ENCODE results near the gene CSRNP3. TPM values are rescaled to one million over a fixed set of nuclear protein-coding genes. Genes with fewer than 3 reads are reported as not detected.

Gene CSRNP3
- total RNA-seq, 4 donors from 2014 or later = 1.3 to 5.5 (median 2.6) TPM

DNA sequence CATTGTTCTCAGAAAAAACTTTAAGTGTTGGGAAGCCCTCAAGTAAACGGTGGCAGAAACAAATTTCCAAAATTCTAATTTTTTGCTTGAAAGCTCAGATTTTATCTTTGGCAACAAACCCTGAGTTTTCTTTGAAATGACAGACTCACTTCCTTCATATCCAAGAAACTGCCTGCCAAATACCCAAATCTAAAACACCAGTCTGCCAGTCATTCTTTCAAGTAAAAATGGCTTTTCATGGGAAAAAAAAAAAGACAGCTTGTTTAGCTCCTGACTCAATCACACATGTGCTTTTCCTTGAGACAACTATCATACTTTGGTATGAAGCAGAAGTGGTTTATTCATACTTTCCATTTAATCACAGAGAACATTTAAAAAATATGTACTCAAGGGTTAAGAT lies 40.6 kb upstream of the CSRNP3 start:
- no peak for DNase-seq (ENCODE audit: low spot score in 2 of 2)
- H3K9me3 ChIP-seq = no peaks in the 10 kb centered on the region
- no peak overlapping the region for H3K27ac ChIP-seq
- no peak overlapping the region for H3K4me3 ChIP-seq
- no peaks in the 10 kb centered on the region for H3K36me3 ChIP-seq
- TF ChIP-seq, protein P1, sequence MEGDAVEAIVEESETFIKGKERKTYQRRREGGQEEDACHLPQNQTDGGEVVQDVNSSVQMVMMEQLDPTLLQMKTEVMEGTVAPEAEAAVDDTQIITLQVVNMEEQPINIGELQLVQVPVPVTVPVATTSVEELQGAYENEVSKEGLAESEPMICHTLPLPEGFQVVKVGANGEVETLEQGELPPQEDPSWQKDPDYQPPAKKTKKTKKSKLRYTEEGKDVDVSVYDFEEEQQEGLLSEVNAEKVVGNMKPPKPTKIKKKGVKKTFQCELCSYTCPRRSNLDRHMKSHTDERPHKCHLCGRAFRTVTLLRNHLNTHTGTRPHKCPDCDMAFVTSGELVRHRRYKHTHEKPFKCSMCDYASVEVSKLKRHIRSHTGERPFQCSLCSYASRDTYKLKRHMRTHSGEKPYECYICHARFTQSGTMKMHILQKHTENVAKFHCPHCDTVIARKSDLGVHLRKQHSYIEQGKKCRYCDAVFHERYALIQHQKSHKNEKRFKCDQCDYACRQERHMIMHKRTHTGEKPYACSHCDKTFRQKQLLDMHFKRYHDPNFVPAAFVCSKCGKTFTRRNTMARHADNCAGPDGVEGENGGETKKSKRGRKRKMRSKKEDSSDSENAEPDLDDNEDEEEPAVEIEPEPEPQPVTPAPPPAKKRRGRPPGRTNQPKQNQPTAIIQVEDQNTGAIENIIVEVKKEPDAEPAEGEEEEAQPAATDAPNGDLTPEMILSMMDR (IDR thresholded peaks at IDR 0.05) = no peak
- TF ChIP-seq EP300 (IDR thresholded peaks at IDR 0.05) (no peak), POLR2A (IDR thresholded peaks at IDR 0.05) (no peak)
- H3K27me3 ChIP-seq = no peaks in the 10 kb centered on the region
- WGBS, 2 donors = 26 to 44% methylated on average over 1 of the region's 1 CpG
- no peaks in the 10 kb centered on the region for H3K4me1 ChIP-seq

DNA sequence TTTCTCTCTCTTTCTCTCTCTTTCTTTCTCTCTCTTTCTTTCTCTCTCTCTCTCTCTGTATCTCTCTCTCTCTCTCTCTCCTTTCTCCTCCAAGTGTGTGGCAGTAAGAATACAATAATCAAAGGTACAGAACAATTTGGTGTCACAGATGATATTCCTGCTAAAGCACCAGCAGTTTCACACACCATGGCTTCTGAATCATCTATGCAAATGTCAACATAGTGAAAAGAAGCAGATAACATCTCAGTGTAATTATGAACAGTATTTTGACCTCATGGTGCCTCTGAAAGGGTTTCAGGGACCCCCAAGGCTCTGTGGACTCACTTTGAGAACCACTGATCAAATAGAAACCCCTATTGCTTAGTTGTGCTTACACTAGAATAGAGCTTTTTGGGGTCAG lies 38.5 kb upstream of the CSRNP3 start:
- Histone ChIP-seq H3K4me1 (no peaks in the 10 kb centered on the region), H3K36me3 (no peaks in the 10 kb centered on the region), H3K9me3 (no peaks in the 10 kb centered on the region), H3K27me3 (no peaks in the 10 kb centered on the region), H3K27ac (no peak overlapping the region), H3K4me3 (no peak overlapping the region)
- TF ChIP-seq EP300 (IDR thresholded peaks at IDR 0.05) (no peak), POLR2A (IDR thresholded peaks at IDR 0.05) (no peak)
- TF ChIP-seq, protein P1 (IDR thresholded peaks at IDR 0.05) = no peak
- DNase-seq (ENCODE audit: low spot score in 2 of 2) = no peak

DNA sequence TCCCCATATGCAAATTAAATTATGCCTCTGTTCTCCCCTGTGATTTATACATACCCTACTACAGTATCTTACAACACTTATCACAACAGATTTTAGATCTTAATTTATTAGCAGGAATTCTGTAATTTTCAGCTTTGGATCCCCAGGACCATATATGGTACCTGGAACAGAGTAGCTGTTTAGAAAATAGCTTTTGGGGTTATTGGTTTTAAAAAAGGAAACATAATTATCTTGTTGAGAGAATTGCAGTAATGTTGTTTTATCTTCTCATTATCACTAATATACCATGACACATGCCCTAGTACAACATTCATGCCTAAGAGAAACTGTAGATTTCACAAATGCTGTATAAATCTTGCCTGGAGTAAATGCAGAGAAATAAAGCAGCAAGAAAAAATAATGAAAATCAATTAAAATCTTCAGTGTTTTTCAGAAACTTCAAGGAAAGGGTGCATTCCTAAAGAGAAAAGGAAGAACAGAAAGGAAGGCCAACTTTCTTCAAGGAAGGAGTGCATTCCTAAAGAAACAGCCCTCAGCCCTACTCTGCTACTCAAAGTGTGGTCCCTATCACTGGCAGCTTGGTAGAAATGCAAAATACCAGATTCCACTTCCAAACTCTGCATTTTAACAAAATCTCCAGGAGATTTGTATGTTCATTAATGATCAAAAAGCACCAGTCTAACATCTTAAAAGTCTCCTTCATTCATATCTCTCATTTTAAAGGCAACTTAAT lies 37.1 kb upstream of the CSRNP3 start:
- no peak for TF ChIP-seq EP300 (IDR thresholded peaks at IDR 0.05)
- TF ChIP-seq, protein P1 (IDR thresholded peaks at IDR 0.05) = no peak
- no peak for TF ChIP-seq POLR2A (IDR thresholded peaks at IDR 0.05)
- Histone ChIP-seq H3K4me3 (no peak overlapping the region), H3K9me3 (no peaks in the 10 kb centered on the region), H3K27me3 (no peaks in the 10 kb centered on the region), H3K27ac (no peak overlapping the region), H3K4me1 (no peaks in the 10 kb centered on the region), H3K36me3 (no peaks in the 10 kb centered on the region)
- no peak for DNase-seq (ENCODE audit: low spot score in 2 of 2)

DNA sequence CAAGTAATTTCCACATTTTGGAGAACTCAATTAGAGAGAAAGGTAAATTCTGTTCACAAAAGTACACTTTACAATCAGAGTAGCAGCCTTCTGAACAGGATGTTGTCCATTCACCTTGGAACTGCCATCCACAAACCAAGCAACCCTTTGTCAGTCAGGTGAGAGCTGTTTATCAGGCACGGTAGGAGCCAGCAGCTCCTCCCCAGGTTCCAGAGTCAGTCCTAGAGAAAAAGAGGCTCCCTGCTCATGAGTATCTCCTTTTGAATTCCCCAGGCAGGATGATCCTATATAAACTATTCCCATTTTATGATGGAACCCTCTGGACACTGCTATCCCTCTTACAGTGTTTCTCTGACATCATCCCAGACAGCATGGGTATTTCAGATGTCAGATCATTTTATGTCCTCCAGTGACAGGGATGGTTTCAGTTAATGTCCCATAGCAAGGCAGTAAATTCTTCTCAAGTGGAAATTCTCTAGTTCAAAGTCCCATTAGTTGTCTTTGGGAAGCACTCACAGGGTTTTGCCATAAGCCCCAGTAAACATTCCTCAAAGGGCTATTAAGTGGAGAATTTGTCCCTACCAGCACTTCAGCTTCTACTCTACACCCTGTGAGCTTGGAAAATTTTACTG lies 34.5 kb upstream of the CSRNP3 start:
- no peaks in the 10 kb centered on the region for H3K9me3 ChIP-seq
- H3K27ac ChIP-seq = no peak overlapping the region
- TF ChIP-seq POLR2A (IDR thresholded peaks at IDR 0.05) (no peak), EP300 (IDR thresholded peaks at IDR 0.05) (no peak)
- TF ChIP-seq, protein P1 (IDR thresholded peaks at IDR 0.05) = no peak
- H3K27me3 ChIP-seq = no peaks in the 10 kb centered on the region
- H3K4me3 ChIP-seq = no peak overlapping the region
- 50 to 55% methylated on average over 1 of the region's 1 CpG for WGBS, 2 donors
- DNase-seq (ENCODE audit: low spot score in 2 of 2) = no peak
- peaks cover 0 to 2% (median 0%) of the 10 kb centered on the region in 4 donors for H3K4me1 ChIP-seq
- no peaks in the 10 kb centered on the region for H3K36me3 ChIP-seq

DNA sequence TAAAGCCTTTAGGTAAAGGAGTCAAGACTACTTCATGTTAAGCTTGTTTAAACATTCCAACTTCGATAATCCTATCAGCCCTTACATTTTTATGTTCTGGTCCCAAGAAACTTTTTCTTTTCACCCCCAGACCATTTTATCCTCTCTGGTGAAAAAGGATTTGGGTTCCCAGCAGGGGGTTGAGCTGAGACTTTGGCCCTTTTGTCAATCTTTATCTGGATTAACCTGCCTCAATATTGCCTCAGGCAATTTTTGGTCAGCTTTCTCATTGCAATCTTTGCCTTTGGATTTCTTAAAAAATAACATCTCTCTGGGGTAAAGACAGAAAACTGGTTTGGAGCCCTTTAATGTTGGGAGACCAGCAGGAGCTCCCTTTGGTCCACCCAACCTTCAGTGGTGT lies 33.9 kb upstream of the CSRNP3 start:
- 74 to 77% methylated on average over 1 of the region's 1 CpG for WGBS, 2 donors
- Histone ChIP-seq H3K27ac (no peak overlapping the region), H3K36me3 (no peaks in the 10 kb centered on the region), H3K27me3 (no peaks in the 10 kb centered on the region), H3K4me1 (peaks cover 0 to 9% (median 0%) of the 10 kb centered on the region in 4 donors), H3K9me3 (no peaks in the 10 kb centered on the region), H3K4me3 (no peak overlapping the region)
- TF ChIP-seq EP300 (IDR thresholded peaks at IDR 0.05) (no peak), POLR2A (IDR thresholded peaks at IDR 0.05) (no peak)
- TF ChIP-seq, protein P1 (IDR thresholded peaks at IDR 0.05) = no peak
- no peak for DNase-seq (ENCODE audit: low spot score in 2 of 2)

Measured in tibial nerve (tissue), 4 donors.